AG04450 (cell line): ENCODE results near the gene IL17REL. TPM values are rescaled to one million over a fixed set of nuclear protein-coding genes. Genes with fewer than 3 reads are reported as not detected.

Experiments
- CTCF ChIA-PET: fragments of 300-600, 350-600 bp; formaldehyde crosslinking; extraction: SDS; loops from one replicate; lab custom pipeline; 2022; ENCODE audit warnings: antibody characterized with exemption, inconsistent platforms; lab: Charles Lee
- POLR2A ChIA-PET: fragments of 350-600 bp; formaldehyde crosslinking; extraction: SDS; loops from one replicate; lab custom pipeline; 2021; ENCODE audit warnings: antibody characterized with exemption, inconsistent platforms; lab: Yijun Ruan, JAX
- DNase-seq: peaks from one replicate; pipeline ENCODE4 v3.0.0-alpha.2; 2011; ENCODE audit warnings: low read depth, low spot score
- H3K27ac ChIP-seq: one replicate; pipeline ENCODE4 v1.5.1; 2012; ENCODE audit warnings: low read depth, low read length, control low read depth
- H3K27me3 ChIP-seq: one replicate; pipeline ENCODE4 v1.6.0; 2012; ENCODE audit warnings: low read length; ENCODE audit not compliant: control insufficient read depth, insufficient read depth
- H3K4me3 ChIP-seq: 2 replicates; pipeline ENCODE4 v1.5.1; 2011; ENCODE audit warnings: mild to moderate bottlenecking, low read depth, low read length, control low read depth
- H3K9me3 ChIP-seq: 2 replicates; pipeline ENCODE4 v1.5.1; 2012; ENCODE audit warnings: low read length; ENCODE audit not compliant: control insufficient read depth, insufficient read depth
- CTCF ChIP-seq: IDR thresholded peaks from 2 replicates; pipeline ENCODE4 v1.5.1; 2011; ENCODE audit warnings: low read depth, low read length, control low read depth, inconsistent platforms
- polyA minus RNA-seq: library from RNA; depleted of rRNA, polyadenylated mRNA; stranded (reverse); fragments of >200 nt; gene quantifications from 2 replicates; pipeline ENCODE4 v1.2.3, GENCODE V29; 2011; rRNA and poly(A)+ RNA removed
- polyA plus RNA-seq: library from polyadenylated mRNA; depleted of rRNA; stranded (reverse); fragments of >200 nt; gene quantifications from 2 replicates; pipeline ENCODE4 v1.2.3, GENCODE V29; 2011; rRNA removed

Gene IL17REL
- polyA plus RNA-seq (not detected in 2 replicates), polyA minus RNA-seq (not detected in 2 replicates)

- POLR2A ChIA-PET: interaction anchor here (0.5 kb wide), 1 partner anchor 48 kb away, joined by 3 read pairs; no protein-coding TSS in a partner anchor
- CTCF ChIA-PET: interaction anchor here (2.2 kb wide), 1 partner anchor 18 kb away, joined by 8 read pairs; no protein-coding TSS in a partner anchor
- TF ChIP-seq CTCF: peak; percentile 32; the same call in 1 of the 2 replicates
- peaks cover 71% of the 10 kb centered on the region for H3K27me3 ChIP-seq
- no peak within 1 kb of the TSS for H3K4me3 ChIP-seq
- no peaks in the 10 kb centered on the region; the same call in 1 of the 2 replicates for H3K9me3 ChIP-seq
- no peak within 1 kb of the TSS for H3K27ac ChIP-seq
- DNase-seq: no peak
Measured at GRCh38 chr22:50012211-50013181, at the start of gene IL17REL. TSS of gene IL17REL (minus strand) at chr22:50012765. CDS start at chr22:50012646, 119 bp downstream.

GRCh38 chr22:50061824-50062355 is 49.3 kb upstream of the IL17REL start:
- ChIA-PET POLR2A (no interaction called here), CTCF (no interaction called here)
- peaks cover 9% of the 10 kb centered on the region; the same call in 1 of the 2 replicates for H3K9me3 ChIP-seq
- no peak for TF ChIP-seq CTCF
- peaks cover 40% of the 10 kb centered on the region for H3K27me3 ChIP-seq
- no peak overlapping the region for H3K27ac ChIP-seq
- no peak overlapping the region for H3K4me3 ChIP-seq
- DNase-seq: no peak

- Histone ChIP-seq H3K27ac (no peak overlapping the region), H3K4me3 (no peak overlapping the region), H3K27me3 (peaks cover 40% of the 10 kb centered on the region), H3K9me3 (peaks cover 12% of the 10 kb centered on the region; the same call in 1 of the 2 replicates)
- no peak for TF ChIP-seq CTCF
- no peak for DNase-seq
- ChIA-PET POLR2A (no interaction called here), CTCF (no interaction called here)
Measured at GRCh38 chr22:50061141-50061823, 48.7 kb upstream of the IL17REL start.

GRCh38 chr22:50060441-50061140 is 48.0 kb upstream of the IL17REL start:
- POLR2A ChIA-PET: interaction anchor here (0.7 kb wide), 1 partner anchor 47 kb away, joined by 3 read pairs; no protein-coding TSS in a partner anchor
- TF ChIP-seq CTCF: no peak
- CTCF ChIA-PET: no interaction called here
- Histone ChIP-seq H3K9me3 (peaks cover 12% of the 10 kb centered on the region; the same call in 1 of the 2 replicates), H3K27ac (no peak overlapping the region), H3K27me3 (peaks cover 39% of the 10 kb centered on the region), H3K4me3 (no peak overlapping the region)
- no peak for DNase-seq
